Loucy (cell line): ENCODE results near the gene CELSR1.

ENCODE experiments used
- H2AFZ ChIP-seq: fragments of 200-600 bp; sonication (generic); 2 replicates; pipeline ENCODE4 v1.6.0; 2016; ENCODE audit warnings: antibody characterized with exemption, mild to moderate bottlenecking, low read length, moderate library complexity
- H3F3A ChIP-seq: fragments of 200-600 bp; 2 replicates; pipeline ENCODE4 v1.6.0; 2016; ENCODE audit warnings: antibody characterized with exemption, low read depth, mild to moderate bottlenecking
- H3K27me3 ChIP-seq: fragments of 200-600 bp; sonication (generic); 2 replicates; pipeline ENCODE4 v1.6.1; 2014; ENCODE audit warnings: low read length, mild to moderate bottlenecking; ENCODE audit not compliant: insufficient read depth, poor library complexity, severe bottlenecking
- H3K36me3 ChIP-seq: fragments of 200-600 bp; sonication (generic); 2 replicates; pipeline ENCODE4 v1.6.1; 2016; ENCODE audit warnings: low read length; ENCODE audit not compliant: insufficient read depth
- H3K4me1 ChIP-seq: fragments of 200-600 bp; sonication (generic); 2 replicates; pipeline ENCODE4 v1.5.1; 2014; ENCODE audit warnings: low read length, mild to moderate bottlenecking; ENCODE audit not compliant: insufficient read depth, poor library complexity, severe bottlenecking
- H3K4me2 ChIP-seq: fragments of 200-600 bp; sonication (generic); 2 replicates; pipeline ENCODE4 v1.6.0; 2014; ENCODE audit warnings: antibody characterized with exemption, low read length, low read depth, mild to moderate bottlenecking; ENCODE audit not compliant: poor library complexity, severe bottlenecking
- H3K4me3 ChIP-seq: fragments of 200-600 bp; sonication (generic); 2 replicates; pipeline ENCODE4 v1.5.1; 2014; ENCODE audit warnings: low read length, mild to moderate bottlenecking, mixed read lengths; ENCODE audit not compliant: poor library complexity, severe bottlenecking
- H3K79me2 ChIP-seq: fragments of 200-600 bp; sonication (generic); 2 replicates; pipeline ENCODE4 v1.6.1; 2014; ENCODE audit warnings: low read length; ENCODE audit not compliant: insufficient read depth
- H3K9ac ChIP-seq: fragments of 200-600 bp; sonication (generic); 2 replicates; pipeline ENCODE4 v1.6.0; 2014; ENCODE audit warnings: mild to moderate bottlenecking, low read depth, low read length, moderate library complexity; ENCODE audit not compliant: poor library complexity, severe bottlenecking
- H3K9me2 ChIP-seq: fragments of 200-600 bp; sonication (generic); replicated peaks from 2 replicates; pipeline ENCODE4 v1.6.1; 2016; ENCODE audit warnings: low read depth, low read length, mixed read lengths
- H3K9me3 ChIP-seq: fragments of 200-600 bp; sonication (generic); 2 replicates; pipeline ENCODE4 v1.6.1; 2014; ENCODE audit warnings: mild to moderate bottlenecking, antibody characterized with exemption, low read length, low read depth; ENCODE audit not compliant: insufficient read depth
- H4K20me1 ChIP-seq: fragments of 200-600 bp; sonication (generic); 2 replicates; pipeline ENCODE4 v1.6.0; 2014; ENCODE audit warnings: antibody characterized with exemption, low read length, mild to moderate bottlenecking; ENCODE audit not compliant: insufficient read depth, poor library complexity, severe bottlenecking
- CTCF ChIP-seq: fragments of 200-600 bp; sonication (generic); conservative IDR thresholded peaks from 2 replicates; pipeline ENCODE4 v1.5.1; 2014; ENCODE audit warnings: mild to moderate bottlenecking, antibody characterized with exemption, low read length
- EZH2phosphoT487 ChIP-seq: fragments of 200-600 bp; IDR thresholded peaks from 2 replicates; pipeline ENCODE4 v1.6.1; 2018; ENCODE audit warnings: antibody characterized with exemption, mild to moderate bottlenecking, moderate library complexity, borderline replicate concordance

CELSR1 gene

GRCh38 chr22:46512039-46512370, 25.4 kb downstream of the CELSR1 start:
- no peaks in the 10 kb centered on the region for H3K9me3 ChIP-seq
- no peaks in the 10 kb centered on the region for H3K9me2 ChIP-seq
- H3K4me3 ChIP-seq = no peak overlapping the region
- TF ChIP-seq EZH2phosphoT487 (no peak), CTCF (no peak)
- H3K36me3 ChIP-seq = no peaks in the 10 kb centered on the region
- H3F3A ChIP-seq = no peaks in the 10 kb centered on the region
- H2AFZ ChIP-seq = no peak overlapping the region
- no peaks in the 10 kb centered on the region for H3K27me3 ChIP-seq
- no peaks in the 10 kb centered on the region for H3K79me2 ChIP-seq
- H4K20me1 ChIP-seq = no peaks in the 10 kb centered on the region
- H3K9ac ChIP-seq = no peak overlapping the region
- no peak overlapping the region for H3K4me2 ChIP-seq
- no peaks in the 10 kb centered on the region for H3K4me1 ChIP-seq

- H4K20me1 ChIP-seq = no peaks in the 10 kb centered on the region
- no peaks in the 10 kb centered on the region for H3K4me1 ChIP-seq
- H3K36me3 ChIP-seq = no peaks in the 10 kb centered on the region
- H3K9me3 ChIP-seq = no peaks in the 10 kb centered on the region
- H3K9me2 ChIP-seq = no peaks in the 10 kb centered on the region
- H3K9ac ChIP-seq = no peak overlapping the region
- no peak overlapping the region for H2AFZ ChIP-seq
- no peak overlapping the region for H3K4me2 ChIP-seq
- H3F3A ChIP-seq = no peaks in the 10 kb centered on the region
- no peaks in the 10 kb centered on the region for H3K27me3 ChIP-seq
- H3K79me2 ChIP-seq = no peaks in the 10 kb centered on the region
- TF ChIP-seq CTCF (no peak), EZH2phosphoT487 (no peak)
- no peak overlapping the region for H3K4me3 ChIP-seq
Measured at GRCh38 chr22:46511151-46512038, 26.0 kb downstream of the CELSR1 start.

- Histone ChIP-seq H3K4me2 (no peak overlapping the region), H2AFZ (no peak overlapping the region), H4K20me1 (no peaks in the 10 kb centered on the region), H3K9me3 (no peaks in the 10 kb centered on the region), H3K9me2 (no peaks in the 10 kb centered on the region), H3F3A (no peaks in the 10 kb centered on the region), H3K27me3 (no peaks in the 10 kb centered on the region), H3K9ac (no peak overlapping the region), H3K4me3 (no peak overlapping the region), H3K4me1 (no peaks in the 10 kb centered on the region), H3K36me3 (no peaks in the 10 kb centered on the region), H3K79me2 (no peaks in the 10 kb centered on the region)
- TF ChIP-seq EZH2phosphoT487 = no peak
- no peak for TF ChIP-seq CTCF
Measured at GRCh38 chr22:46509416-46510089, 27.9 kb downstream of the CELSR1 start.
